ENCODE data around the gene SLC2A5. TPM values are rescaled to one million over a fixed set of nuclear protein-coding genes. Genes with fewer than 3 reads are reported as not detected.
"Not testable (repeated sequence)": the region's sequence is repeated elsewhere in the genome, so short reads cannot be mapped to it uniquely, and the experiment has no call there.

The SLC2A5 gene
- total and polyA plus RNA-seq, 4 donors = 4.9 to 12.9 (median 5.7) TPM

DNA sequence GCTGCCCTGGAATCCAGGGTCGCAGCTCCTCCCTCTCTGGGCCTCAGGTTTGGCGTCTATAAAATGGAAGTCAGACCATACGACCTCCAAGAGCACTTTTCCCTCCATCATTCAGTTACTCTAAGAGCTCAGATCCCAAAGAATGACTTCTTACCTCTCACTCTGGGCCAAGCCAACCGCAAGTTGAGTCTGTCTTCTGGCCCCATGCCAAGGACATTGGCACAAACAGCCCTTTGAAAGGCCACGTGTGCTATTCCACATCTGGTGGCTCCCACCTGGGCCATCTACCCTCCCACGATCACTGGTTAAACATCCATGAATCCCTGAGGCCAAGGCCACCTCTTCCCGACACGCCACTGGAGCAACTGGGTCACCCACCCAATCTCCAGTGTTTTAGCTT lies 55.6 kb downstream of the SLC2A5 start:
- Histone ChIP-seq H3K36me3 (ENCODE audit: control insufficient read depth, insufficient read depth, low read length) (no peaks in the 10 kb centered on the region), H3K4me3 (ENCODE audit: low read depth, low read length) (no peak overlapping the region), H3K27me3 (ENCODE audit: control insufficient read depth, insufficient read depth, low read length) (no peaks in the 10 kb centered on the region), H3K27ac (ENCODE audit: low read depth, low read length) (no peak overlapping the region), H3K4me1 (ENCODE audit: control insufficient read depth, insufficient read depth, low read length) (peaks cover 10% of the 10 kb centered on the region), H3K9me3 (ENCODE audit: control insufficient read depth, insufficient read depth, low read length) (no peaks in the 10 kb centered on the region)
- no peak for DNase-seq (ENCODE audit: low read depth in 4 of 6, low spot score in 6 of 6)
- WGBS (ENCODE audit: insufficient coverage) = 76% methylated on average over 8 of the region's 8 CpGs

DNA sequence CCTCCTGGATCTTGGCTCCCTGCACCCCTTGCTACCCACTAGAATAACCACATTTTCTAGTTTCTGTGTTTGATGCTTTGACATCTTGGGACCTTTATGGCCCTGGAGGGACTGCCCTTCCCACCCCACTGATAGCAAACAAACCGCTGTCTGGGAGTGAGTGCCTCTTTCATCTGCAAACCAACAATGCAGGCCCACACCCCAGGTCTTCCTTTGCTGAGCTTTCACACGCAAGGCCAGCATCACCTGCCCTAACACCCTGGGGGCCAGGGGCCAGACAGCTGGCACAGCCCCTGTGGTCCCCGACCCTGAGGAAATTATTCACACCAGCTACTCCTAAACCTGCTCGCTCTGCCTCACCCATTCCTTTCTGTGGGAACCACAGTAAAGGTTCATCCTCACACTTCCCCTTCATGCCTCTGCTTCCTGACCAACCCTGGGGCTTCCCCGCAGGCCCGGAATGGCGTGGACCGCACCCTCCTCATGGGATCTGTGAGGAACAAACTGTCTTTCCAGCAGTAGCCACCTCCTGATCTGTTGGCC lies 58.6 kb downstream of the SLC2A5 start:
- Histone ChIP-seq H3K36me3 (ENCODE audit: control insufficient read depth, insufficient read depth, low read length) (no peaks in the 10 kb centered on the region), H3K27ac (ENCODE audit: low read depth, low read length) (no peak overlapping the region), H3K27me3 (ENCODE audit: control insufficient read depth, insufficient read depth, low read length) (no peaks in the 10 kb centered on the region), H3K9me3 (ENCODE audit: control insufficient read depth, insufficient read depth, low read length) (no peaks in the 10 kb centered on the region), H3K4me3 (ENCODE audit: low read depth, low read length) (no peak overlapping the region), H3K4me1 (ENCODE audit: control insufficient read depth, insufficient read depth, low read length) (peaks cover 5% of the 10 kb centered on the region)
- 80% methylated on average over 8 of the region's 8 CpGs for WGBS (ENCODE audit: insufficient coverage)
- DNase-seq (ENCODE audit: low read depth in 4 of 6, low spot score in 6 of 6) = no peak

DNA sequence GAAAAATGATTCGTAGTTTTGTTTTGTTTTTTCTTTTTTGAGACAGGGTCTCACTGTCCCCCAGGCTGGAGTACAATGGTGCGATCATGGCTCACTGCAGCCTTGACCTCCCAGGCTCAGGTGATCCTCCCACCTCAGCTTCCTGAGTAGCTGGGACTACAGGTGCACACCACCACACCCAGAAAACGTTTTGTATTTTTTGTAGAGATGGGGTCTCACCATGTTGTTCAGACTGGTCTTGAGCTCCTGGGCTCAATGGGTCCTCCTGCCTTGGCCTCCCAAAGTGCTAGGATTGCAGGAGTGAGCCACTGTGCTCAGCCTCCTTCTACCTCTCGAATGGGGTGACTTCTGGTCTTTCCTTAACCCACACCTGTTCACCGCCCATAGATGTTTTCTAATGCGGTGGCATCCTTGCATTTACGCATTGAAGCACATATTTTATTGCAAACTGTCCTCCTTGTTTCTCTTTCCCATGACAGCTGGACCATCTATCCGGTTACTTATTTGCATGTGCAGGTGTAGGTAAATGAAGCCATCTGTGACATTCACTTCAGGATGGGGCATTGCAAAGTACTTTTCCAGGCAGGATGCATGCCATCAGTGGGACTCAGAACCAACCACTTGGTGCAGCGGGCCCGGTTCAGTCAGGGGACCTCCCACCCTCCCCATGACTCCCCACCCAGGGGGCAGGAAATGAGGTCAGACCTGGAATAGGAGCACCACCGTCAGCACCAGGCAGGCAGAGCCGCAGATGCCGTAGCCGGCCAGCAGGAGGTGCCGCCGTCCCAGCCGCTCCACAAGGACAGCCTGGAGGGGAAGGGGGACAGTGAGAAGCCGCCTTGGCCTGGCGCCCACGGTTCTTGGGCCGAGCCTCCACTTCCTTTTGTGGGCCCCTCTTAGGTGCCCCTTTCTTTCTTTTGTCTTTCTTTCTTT lies 59.7 kb downstream of the SLC2A5 start:
- H3K9me3 ChIP-seq (ENCODE audit: control insufficient read depth, insufficient read depth, low read length) = no peaks in the 10 kb centered on the region
- no peak overlapping the region for H3K27ac ChIP-seq (ENCODE audit: low read depth, low read length)
- peaks cover 5% of the 10 kb centered on the region for H3K4me1 ChIP-seq (ENCODE audit: control insufficient read depth, insufficient read depth, low read length)
- H3K36me3 ChIP-seq (ENCODE audit: control insufficient read depth, insufficient read depth, low read length) = no peaks in the 10 kb centered on the region
- DNase-seq (ENCODE audit: low read depth in 4 of 6, low spot score in 6 of 6) = peak in 1 of 6 donors; percentile 32
- WGBS (ENCODE audit: insufficient coverage) = 48% methylated on average over 13 of the region's 21 CpGs
- H3K27me3 ChIP-seq (ENCODE audit: control insufficient read depth, insufficient read depth, low read length) = no peaks in the 10 kb centered on the region
- H3K4me3 ChIP-seq (ENCODE audit: low read depth, low read length) = no peak overlapping the region

DNA sequence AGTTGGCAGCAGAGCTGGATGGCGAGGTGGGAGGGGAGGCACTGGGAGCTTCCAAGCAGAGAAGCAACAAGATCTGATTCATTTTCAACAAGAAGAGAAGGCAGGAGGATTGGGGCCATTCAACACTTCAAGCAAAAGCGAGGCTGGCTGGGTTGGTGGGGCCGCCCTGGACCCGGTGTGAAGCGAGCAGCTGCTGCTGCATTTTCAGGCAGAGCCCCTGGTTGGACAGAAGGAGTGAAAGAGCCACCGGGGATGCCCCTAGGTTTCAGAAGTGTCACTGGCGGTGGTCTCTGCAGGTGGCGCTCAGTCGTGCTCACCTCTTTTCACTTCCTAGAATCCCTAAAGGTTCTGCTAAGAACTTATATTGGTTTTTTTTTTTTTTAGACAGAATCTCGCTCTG lies 61.2 kb downstream of the SLC2A5 start:
- DNase-seq (ENCODE audit: low read depth in 4 of 6, low spot score in 6 of 6) = no peak
- Histone ChIP-seq H3K27ac (ENCODE audit: low read depth, low read length) (no peak overlapping the region), H3K9me3 (ENCODE audit: control insufficient read depth, insufficient read depth, low read length) (no peaks in the 10 kb centered on the region), H3K36me3 (ENCODE audit: control insufficient read depth, insufficient read depth, low read length) (no peaks in the 10 kb centered on the region), H3K27me3 (ENCODE audit: control insufficient read depth, insufficient read depth, low read length) (no peaks in the 10 kb centered on the region), H3K4me1 (ENCODE audit: control insufficient read depth, insufficient read depth, low read length) (peaks cover 5% of the 10 kb centered on the region), H3K4me3 (ENCODE audit: low read depth, low read length) (no peak overlapping the region)
- 88% methylated on average over 5 of the region's 10 CpGs for WGBS (ENCODE audit: insufficient coverage)

DNA sequence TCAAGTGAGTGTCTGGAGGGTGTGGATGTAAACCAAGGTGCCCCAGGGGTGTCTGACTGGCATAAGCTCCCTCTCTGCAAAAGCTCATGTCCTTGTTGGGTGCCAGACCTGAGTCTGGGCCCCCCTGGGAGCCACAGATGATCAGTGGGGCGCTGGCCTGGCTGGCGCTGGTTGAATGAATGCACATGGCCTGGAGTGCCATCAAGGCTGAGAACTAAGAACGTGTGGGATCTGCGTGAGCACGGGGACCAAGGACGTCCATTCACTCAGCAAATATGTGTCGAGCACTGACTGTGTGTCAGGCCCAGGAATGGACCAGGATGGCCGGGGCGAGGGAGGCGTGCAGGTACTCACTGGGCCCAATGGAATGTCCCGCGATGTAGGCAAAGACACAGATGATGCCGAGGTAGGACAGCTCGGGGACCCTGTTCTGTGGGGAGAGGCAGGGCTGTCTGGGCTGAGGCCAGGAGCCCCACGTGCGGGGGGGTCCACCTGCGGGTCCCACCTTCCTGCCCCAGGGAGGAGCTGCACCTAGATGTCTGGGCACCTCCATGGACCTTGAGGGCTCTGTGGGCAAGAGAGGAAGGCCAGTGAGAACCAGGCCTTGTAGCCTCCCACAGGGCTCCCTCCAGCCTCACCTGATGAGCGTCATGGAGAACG lies 62.3 kb downstream of the SLC2A5 start:
- Histone ChIP-seq H3K27ac (ENCODE audit: low read depth, low read length) (no peak overlapping the region), H3K27me3 (ENCODE audit: control insufficient read depth, insufficient read depth, low read length) (no peaks in the 10 kb centered on the region), H3K4me3 (ENCODE audit: low read depth, low read length) (no peak overlapping the region), H3K36me3 (ENCODE audit: control insufficient read depth, insufficient read depth, low read length) (no peaks in the 10 kb centered on the region), H3K9me3 (ENCODE audit: control insufficient read depth, insufficient read depth, low read length) (no peaks in the 10 kb centered on the region), H3K4me1 (ENCODE audit: control insufficient read depth, insufficient read depth, low read length) (peaks cover 5% of the 10 kb centered on the region)
- 94% methylated on average over 18 of the region's 19 CpGs for WGBS (ENCODE audit: insufficient coverage)
- no peak for DNase-seq (ENCODE audit: low read depth in 4 of 6, low spot score in 6 of 6)

DNA sequence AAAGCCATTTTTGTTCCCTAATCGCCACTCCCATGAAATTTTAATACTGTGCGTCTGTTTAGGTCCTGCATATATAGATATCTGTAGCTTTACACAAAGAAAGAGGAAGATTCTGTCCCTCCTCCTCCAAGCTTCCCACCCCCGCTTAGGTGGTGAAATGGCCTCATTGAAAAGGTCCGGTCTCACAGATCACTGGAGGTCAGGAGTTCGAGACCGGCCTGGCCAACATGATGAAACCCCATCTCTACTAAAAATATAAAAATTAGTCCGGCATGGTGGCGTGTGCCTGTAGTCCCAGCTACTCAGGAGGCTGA lies 64.1 kb downstream of the SLC2A5 start:
- WGBS (ENCODE audit: insufficient coverage) = 80% methylated on average over 4 of the region's 8 CpGs
- no peak for DNase-seq (ENCODE audit: low read depth in 4 of 6, low spot score in 6 of 6)
- Histone ChIP-seq H3K27ac (ENCODE audit: low read depth, low read length) (no peak overlapping the region), H3K9me3 (ENCODE audit: control insufficient read depth, insufficient read depth, low read length) (no peaks in the 10 kb centered on the region), H3K27me3 (ENCODE audit: control insufficient read depth, insufficient read depth, low read length) (no peaks in the 10 kb centered on the region), H3K36me3 (ENCODE audit: control insufficient read depth, insufficient read depth, low read length) (no peaks in the 10 kb centered on the region), H3K4me3 (ENCODE audit: low read depth, low read length) (no peak overlapping the region), H3K4me1 (ENCODE audit: control insufficient read depth, insufficient read depth, low read length) (peaks cover 5% of the 10 kb centered on the region)

DNA sequence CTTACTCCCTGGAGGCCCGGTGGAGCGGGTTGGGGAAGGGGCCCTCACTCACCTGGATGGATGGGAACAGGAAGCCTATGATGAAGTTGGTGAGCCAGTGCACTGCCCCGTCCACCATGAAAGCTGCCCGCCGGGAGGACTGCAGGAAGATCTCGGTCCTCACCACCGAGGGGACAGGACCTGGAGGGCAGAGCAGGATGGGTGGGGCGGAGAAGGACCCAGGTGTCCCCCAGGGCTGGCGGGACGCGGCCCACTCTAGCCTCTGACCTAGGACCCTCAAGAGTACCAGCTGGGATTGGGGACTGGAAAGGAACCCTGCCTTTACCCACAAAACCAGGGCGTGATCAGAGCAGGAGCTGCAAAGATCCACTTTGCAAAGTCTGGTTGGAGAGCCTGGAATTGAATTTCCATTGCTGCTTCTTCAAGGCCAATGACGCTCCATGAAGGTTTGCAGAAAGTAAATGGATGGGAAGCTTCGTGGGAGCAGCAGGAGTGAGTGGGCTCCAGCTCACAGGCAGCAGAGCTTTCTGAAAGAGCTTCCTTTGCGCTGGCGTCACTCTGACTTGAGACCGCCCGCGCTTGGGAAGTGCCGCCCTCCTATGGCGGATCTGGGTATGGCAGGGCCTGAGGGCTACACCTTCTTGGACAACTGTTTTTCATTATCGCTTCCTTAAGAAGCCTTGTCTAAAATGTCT lies 64.6 kb downstream of the SLC2A5 start:
- H3K27me3 ChIP-seq (ENCODE audit: control insufficient read depth, insufficient read depth, low read length) = no peaks in the 10 kb centered on the region
- peak in 5 of 6 donors; percentile 36 to 84 (median 51) for DNase-seq (ENCODE audit: low read depth in 4 of 6, low spot score in 6 of 6)
- peaks cover under 1% of the 10 kb centered on the region for H3K4me1 ChIP-seq (ENCODE audit: control insufficient read depth, insufficient read depth, low read length)
- no peaks in the 10 kb centered on the region for H3K9me3 ChIP-seq (ENCODE audit: control insufficient read depth, insufficient read depth, low read length)
- 49% methylated on average over 19 of the region's 22 CpGs for WGBS (ENCODE audit: insufficient coverage)
- no peak overlapping the region for H3K27ac ChIP-seq (ENCODE audit: low read depth, low read length)
- H3K36me3 ChIP-seq (ENCODE audit: control insufficient read depth, insufficient read depth, low read length) = no peaks in the 10 kb centered on the region
- no peak overlapping the region for H3K4me3 ChIP-seq (ENCODE audit: low read depth, low read length)

DNA sequence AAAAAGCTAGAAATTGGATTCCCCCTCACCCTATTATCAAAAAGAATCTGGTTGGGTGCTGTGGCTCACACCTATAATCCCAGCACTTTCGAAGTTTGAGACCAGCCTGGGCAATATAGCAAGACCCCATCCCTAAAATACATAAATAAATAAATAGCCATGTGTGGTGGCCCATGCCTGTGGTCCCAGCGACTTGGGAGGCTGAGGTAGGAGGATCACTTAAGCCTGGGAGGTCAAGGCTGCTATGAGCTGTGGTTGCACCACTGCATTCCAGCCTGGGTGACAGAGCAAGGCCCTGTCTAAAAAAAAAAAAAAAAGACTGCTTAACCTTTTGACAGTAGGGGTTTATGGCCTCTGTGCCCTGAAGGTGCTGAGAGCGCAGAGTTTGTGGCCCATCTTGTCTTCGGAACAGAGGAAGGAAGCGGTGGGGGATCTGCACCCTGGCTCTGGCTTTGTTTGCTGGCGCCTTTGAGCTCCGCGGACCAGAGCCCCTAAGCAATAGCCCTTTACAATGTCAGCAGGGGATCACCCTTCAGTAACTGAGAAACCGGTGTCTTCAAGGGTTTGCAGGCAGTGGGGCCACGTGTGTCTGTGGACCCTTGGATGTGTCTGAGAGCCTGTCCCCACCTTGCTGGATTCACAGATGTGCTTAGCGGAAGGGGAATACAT lies 65.3 kb downstream of the SLC2A5 start:
- H3K4me1 ChIP-seq (ENCODE audit: control insufficient read depth, insufficient read depth, low read length) = no peaks in the 10 kb centered on the region
- no peaks in the 10 kb centered on the region for H3K27me3 ChIP-seq (ENCODE audit: control insufficient read depth, insufficient read depth, low read length)
- 73% methylated on average over 9 of the region's 11 CpGs for WGBS (ENCODE audit: insufficient coverage)
- H3K27ac ChIP-seq (ENCODE audit: low read depth, low read length) = no peak overlapping the region
- no peak overlapping the region for H3K4me3 ChIP-seq (ENCODE audit: low read depth, low read length)
- no peak for DNase-seq (ENCODE audit: low read depth in 4 of 6, low spot score in 6 of 6)
- no peaks in the 10 kb centered on the region for H3K9me3 ChIP-seq (ENCODE audit: control insufficient read depth, insufficient read depth, low read length)
- no peaks in the 10 kb centered on the region for H3K36me3 ChIP-seq (ENCODE audit: control insufficient read depth, insufficient read depth, low read length)

DNA sequence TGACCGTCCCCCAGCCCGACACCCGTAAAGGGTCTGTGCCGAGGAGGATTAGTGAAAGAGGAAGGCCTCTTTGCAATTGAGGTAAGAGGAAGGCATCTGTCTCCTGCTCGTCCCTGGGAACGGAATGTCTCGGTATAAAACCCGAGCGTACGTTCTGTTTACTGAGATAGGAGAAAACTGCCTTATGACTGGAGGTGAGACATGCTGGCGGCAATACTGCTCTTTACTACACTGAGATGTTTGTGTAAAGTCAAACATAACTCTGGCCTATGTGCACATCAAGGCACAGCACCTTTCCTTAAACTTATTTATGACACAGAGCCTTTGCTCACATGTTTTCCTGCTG lies 67.2 kb downstream of the SLC2A5 start:
- DNase-seq (ENCODE audit: low read depth in 4 of 6, low spot score in 6 of 6); H3K36me3 ChIP-seq (ENCODE audit: control insufficient read depth, insufficient read depth, low read length); H3K4me3 ChIP-seq (ENCODE audit: low read depth, low read length); H3K4me1 ChIP-seq (ENCODE audit: control insufficient read depth, insufficient read depth, low read length); H3K27ac ChIP-seq (ENCODE audit: low read depth, low read length); H3K27me3 ChIP-seq (ENCODE audit: control insufficient read depth, insufficient read depth, low read length); H3K9me3 ChIP-seq (ENCODE audit: control insufficient read depth, insufficient read depth, low read length): not testable (repeated sequence)
- WGBS (ENCODE audit: insufficient coverage) = 76% methylated on average over 10 of the region's 11 CpGs

Data from spinal cord (tissue), 10 donors.